H9 (cell line): Measurements from ENCODE around the gene PSMD1. TPM values are rescaled to one million over a fixed set of nuclear protein-coding genes. Genes with fewer than 3 reads are reported as not detected.

Experiments
- DNase-seq: peaks from one replicate; pipeline ENCODE4 v3.0.0-alpha.2; 2017
- H2AFZ ChIP-seq: one replicate; pipeline ENCODE4 v1.6.1; 2013; ENCODE audit warnings: mild to moderate bottlenecking, low read length, control low read depth, moderate library complexity
- H2AK5ac ChIP-seq: 2 replicates; pipeline ENCODE4 v1.6.1; 2013; ENCODE audit warnings: low read length, control low read depth, mixed read lengths; ENCODE audit not compliant: insufficient read length
- H2BK120ac ChIP-seq: one replicate; pipeline ENCODE4 v1.6.1; 2013; ENCODE audit warnings: low read depth, mild to moderate bottlenecking, low read length, control low read depth, inconsistent platforms; ENCODE audit not compliant: poor library complexity, severe bottlenecking
- H2BK12ac ChIP-seq: 2 replicates; pipeline ENCODE4 v1.6.1; 2013; ENCODE audit warnings: low read length, control low read depth, mixed read lengths, low read depth; ENCODE audit not compliant: insufficient read length
- H2BK15ac ChIP-seq: 2 replicates; pipeline ENCODE4 v1.6.1; 2013; ENCODE audit warnings: low read depth, low read length, control low read depth
- H2BK20ac ChIP-seq: one replicate; pipeline ENCODE4 v1.6.1; 2013; ENCODE audit warnings: low read depth, mild to moderate bottlenecking, low read length, control low read depth, inconsistent platforms; ENCODE audit not compliant: poor library complexity, severe bottlenecking
- H2BK5ac ChIP-seq: 2 replicates; pipeline ENCODE4 v1.6.1; 2013; ENCODE audit warnings: low read length, control low read depth, mixed read lengths; ENCODE audit not compliant: insufficient read length
- H3K14ac ChIP-seq: 2 replicates; pipeline ENCODE4 v1.6.1; 2013; ENCODE audit warnings: low read length, control low read depth; ENCODE audit not compliant: insufficient read depth
- H3K18ac ChIP-seq: 2 replicates; pipeline ENCODE4 v1.6.1; 2013; ENCODE audit warnings: low read depth, mild to moderate bottlenecking, mixed read lengths, low read length, control low read depth; ENCODE audit not compliant: insufficient read length
- H3K23ac ChIP-seq: 2 replicates; pipeline ENCODE4 v1.6.1; 2013; ENCODE audit warnings: low read length, control low read depth, mixed read lengths, low read depth; ENCODE audit not compliant: insufficient read length
- H3K23me2 ChIP-seq: 2 replicates; pipeline ENCODE4 v1.6.1; 2013; ENCODE audit warnings: low read depth, mild to moderate bottlenecking, mixed read lengths, low read length, control low read depth; ENCODE audit not compliant: insufficient read length, poor library complexity, severe bottlenecking
- H3K27ac ChIP-seq: 2 replicates; pipeline ENCODE4 v1.5.1; 2013; ENCODE audit warnings: low read length, control low read depth, mixed read lengths, low read depth; ENCODE audit not compliant: insufficient read length
- H3K27me3 ChIP-seq: 2 replicates; pipeline ENCODE4 v1.6.1; 2013; ENCODE audit warnings: low read length, control low read depth, inconsistent platforms; ENCODE audit not compliant: insufficient read depth
- H3K4ac ChIP-seq: 2 replicates; pipeline ENCODE4 v1.6.1; 2013; ENCODE audit warnings: low read depth, mild to moderate bottlenecking, control low read depth, inconsistent platforms, low read length, moderate library complexity
- H3K4me1 ChIP-seq: 2 replicates; pipeline ENCODE4 v1.6.1; 2013; ENCODE audit warnings: low read length, control low read depth, inconsistent platforms; ENCODE audit not compliant: insufficient read depth
- H3K4me2 ChIP-seq: 2 replicates; pipeline ENCODE4 v1.6.1; 2013; ENCODE audit warnings: low read length, control low read depth, mixed read lengths; ENCODE audit not compliant: insufficient read length, insufficient read depth
- H3K56ac ChIP-seq: 2 replicates; pipeline ENCODE4 v1.6.1; 2013; ENCODE audit warnings: low read depth, mild to moderate bottlenecking, mixed read lengths, low read length, control low read depth; ENCODE audit not compliant: insufficient read length
- H3K79me1 ChIP-seq: 2 replicates; pipeline ENCODE4 v1.6.1; 2013; ENCODE audit warnings: low read depth, mild to moderate bottlenecking, moderate library complexity, low read length, control low read depth, inconsistent platforms; ENCODE audit not compliant: insufficient read depth, poor library complexity, severe bottlenecking
- H3K79me2 ChIP-seq: 2 replicates; pipeline ENCODE4 v1.6.1; 2013; ENCODE audit warnings: low read length, control low read depth, inconsistent platforms; ENCODE audit not compliant: insufficient read depth
- H3K9ac ChIP-seq: 2 replicates; pipeline ENCODE4 v1.6.1; 2013; ENCODE audit warnings: low read length, control low read depth, mixed read lengths; ENCODE audit not compliant: insufficient read length; ENCODE audit errors: extremely low read depth
- H3K9me3 ChIP-seq: one replicate; pipeline ENCODE4 v1.6.1; 2013; ENCODE audit warnings: low read depth, low read length, inconsistent platforms; ENCODE audit not compliant: control insufficient read depth
- H3T11ph ChIP-seq: one replicate; pipeline ENCODE4 v1.6.1; 2013; ENCODE audit warnings: mild to moderate bottlenecking, low read length, control low read depth, inconsistent platforms
- H4K20me1 ChIP-seq: one replicate; pipeline ENCODE4 v1.6.1; 2013; ENCODE audit not compliant: control insufficient read depth, insufficient read length, insufficient read depth
- H4K5ac ChIP-seq: 2 replicates; pipeline ENCODE4 v1.6.1; 2013; ENCODE audit warnings: low read depth, mild to moderate bottlenecking, mixed read lengths, low read length, control low read depth; ENCODE audit not compliant: insufficient read length
- H4K8ac ChIP-seq: replicated peaks from 2 replicates; pipeline ENCODE4 v1.6.1; 2013; ENCODE audit warnings: low read length, control low read depth, mixed read lengths, low read depth; ENCODE audit not compliant: insufficient read length
- H4K91ac ChIP-seq: 2 replicates; pipeline ENCODE4 v1.6.1; 2013; ENCODE audit warnings: low read depth, mild to moderate bottlenecking, moderate library complexity, mixed read lengths, low read length, control low read depth; ENCODE audit not compliant: insufficient read length
- H3K27ac Mint-ChIP-seq, 3 experiments: 2 replicates in 2 of 3; 3 replicates in 1 of 3; pipeline ENCODE4 v1.8.0; 2020 to 2021; ENCODE audit warnings: mixed read lengths in 3 of 3, mild to moderate bottlenecking in 1 of 3, moderate library complexity in 1 of 3
- H3K27me3 Mint-ChIP-seq: 2 replicates; pipeline ENCODE4 v1.8.0; 2021; ENCODE audit warnings: low read depth, mild to moderate bottlenecking, moderate library complexity, mixed read lengths
- H3K36me3 Mint-ChIP-seq, 3 experiments: 2 replicates in 2 of 3; 3 replicates in 1 of 3; pipeline ENCODE4 v1.8.0; 2020 to 2021; ENCODE audit warnings: low read depth in 3 of 3, mixed read lengths in 3 of 3; ENCODE audit not compliant: insufficient read depth in 1 of 3
- H3K4me1 Mint-ChIP-seq, 2 experiments: 2 replicates each; pipeline ENCODE4 v1.8.0; 2020; ENCODE audit warnings: mixed read lengths in 2 of 2
- H3K4me3 Mint-ChIP-seq, 2 experiments: 2 replicates in 1 of 2; 3 replicates in 1 of 2; pipeline ENCODE4 v1.8.0; 2020 to 2021; ENCODE audit warnings: mild to moderate bottlenecking in 2 of 2, mixed read lengths in 2 of 2, moderate library complexity in 1 of 2
- H3K9me3 Mint-ChIP-seq, 2 experiments: 2 replicates in 1 of 2; 3 replicates in 1 of 2; pipeline ENCODE4 v1.8.0; 2020; ENCODE audit warnings: mild to moderate bottlenecking in 2 of 2, mixed read lengths in 2 of 2, moderate library complexity in 1 of 2
- WGBS: extraction: QIAGEN DNeasy Blood & Tissue Kit; methylation state at CpG from one replicate; pipeline ENCODE4 v1.1.7; 2013; ENCODE audit warnings: missing lambda C conversion rate, low lambda C conversion rate, mixed read lengths; ENCODE audit not compliant: insufficient read length; ENCODE audit errors: extremely low coverage; 5-methylcytosine and 5-hydroxymethylcytosine counted together
- total RNA-seq: library from RNA; stranded (reverse); gene quantifications from 2 replicates; pipeline ENCODE4 v1.2.1, GENCODE V29; 2021
- TF ChIP-seq, protein P1 (sequence below): fragments of 200-600 bp; sonication (generic); conservative IDR thresholded peaks from 3 replicates; pipeline ENCODE4 v1.8.0; 2021; ENCODE audit warnings: antibody characterized with exemption, mild to moderate bottlenecking

Gene PSMD1
- total RNA-seq, 1 experiment from 2014 or later, result 166 TPM

DNA sequence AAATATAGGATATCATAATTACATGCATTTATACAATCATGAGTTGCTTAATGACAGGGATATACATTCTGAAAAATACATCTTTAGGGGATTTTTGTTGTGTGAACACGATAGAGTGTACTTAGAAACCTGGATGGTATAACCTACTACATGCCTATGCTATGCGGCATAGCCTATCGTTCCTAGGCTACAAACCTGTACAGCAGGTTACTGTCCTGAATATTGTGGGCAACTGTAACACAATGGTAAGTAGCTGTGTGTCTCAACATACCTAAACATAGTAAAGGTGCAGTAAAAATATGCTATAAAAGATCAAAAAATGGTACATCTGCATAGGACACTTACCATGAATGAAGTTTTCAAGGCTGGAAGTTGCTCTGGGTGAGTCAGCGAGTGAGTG, 12.9 kb upstream of the PSMD1 start:
- Histone ChIP-seq H2AK5ac (no peak overlapping the region), H2BK5ac (no peak overlapping the region), H3K23me2 (no peaks in the 10 kb centered on the region), H3K4me1 (no peaks in the 10 kb centered on the region; the same call in 1 of the 2 replicates), H3K79me2 (no peaks in the 10 kb centered on the region), H2AFZ (no peak overlapping the region), H2BK12ac (no peak overlapping the region), H3K23ac (no peak overlapping the region), H4K91ac (no peak overlapping the region), H4K20me1 (no peaks in the 10 kb centered on the region), H3T11ph (no peak overlapping the region), H3K18ac (no peak overlapping the region), H3K27me3 (peaks cover 5% of the 10 kb centered on the region), H3K4me2 (no peak overlapping the region), H3K27ac (no peak overlapping the region), H2BK15ac (no peak overlapping the region), H4K8ac (no peak overlapping the region), H2BK20ac (no peak overlapping the region), H3K56ac (no peak overlapping the region), H3K9ac (no peak overlapping the region), H3K79me1 (no peaks in the 10 kb centered on the region), H3K9me3 (no peaks in the 10 kb centered on the region), H3K14ac (no peak overlapping the region), H3K4ac (no peak overlapping the region), H4K5ac (no peak overlapping the region), H2BK120ac (no peak overlapping the region)
- Mint-ChIP-seq H3K27me3 (peaks cover 37% of the 10 kb centered on the region), H3K9me3 (no peaks in the 10 kb centered on the region), H3K36me3 (no peaks in the 10 kb centered on the region), H3K27ac (no peak overlapping the region), H3K4me3 (no peak overlapping the region), H3K4me1 (peaks cover 1 to 8% of the 10 kb centered on the region in 2 experiments; a peak in 3 of 4 replicates)
- no peak for DNase-seq
- TF ChIP-seq, protein P1, sequence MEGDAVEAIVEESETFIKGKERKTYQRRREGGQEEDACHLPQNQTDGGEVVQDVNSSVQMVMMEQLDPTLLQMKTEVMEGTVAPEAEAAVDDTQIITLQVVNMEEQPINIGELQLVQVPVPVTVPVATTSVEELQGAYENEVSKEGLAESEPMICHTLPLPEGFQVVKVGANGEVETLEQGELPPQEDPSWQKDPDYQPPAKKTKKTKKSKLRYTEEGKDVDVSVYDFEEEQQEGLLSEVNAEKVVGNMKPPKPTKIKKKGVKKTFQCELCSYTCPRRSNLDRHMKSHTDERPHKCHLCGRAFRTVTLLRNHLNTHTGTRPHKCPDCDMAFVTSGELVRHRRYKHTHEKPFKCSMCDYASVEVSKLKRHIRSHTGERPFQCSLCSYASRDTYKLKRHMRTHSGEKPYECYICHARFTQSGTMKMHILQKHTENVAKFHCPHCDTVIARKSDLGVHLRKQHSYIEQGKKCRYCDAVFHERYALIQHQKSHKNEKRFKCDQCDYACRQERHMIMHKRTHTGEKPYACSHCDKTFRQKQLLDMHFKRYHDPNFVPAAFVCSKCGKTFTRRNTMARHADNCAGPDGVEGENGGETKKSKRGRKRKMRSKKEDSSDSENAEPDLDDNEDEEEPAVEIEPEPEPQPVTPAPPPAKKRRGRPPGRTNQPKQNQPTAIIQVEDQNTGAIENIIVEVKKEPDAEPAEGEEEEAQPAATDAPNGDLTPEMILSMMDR, result no peak
- WGBS, result no CpG with 5 or more reads among the region's 4 CpGs
